ENCODE results near the gene UBA52. TPM values are rescaled to one million over a fixed set of nuclear protein-coding genes. Genes with fewer than 3 reads are reported as not detected.

Gene UBA52
- total RNA-seq, 1 experiment from 2014 or later, result 1,330 TPM

- POLR2A ChIA-PET, result interaction anchor here (0.7 to 2.7 kb wide), 2 partner anchors 23 to 762 kb away, joined by 3 to 17 read pairs; partner anchors contain the start of gene UBA52
- intact Hi-C loops (cut with micrococcal nuclease), result loop anchor here (1.0 to 5.0 kb wide), 2 partner anchors 167 to 252 kb away; no protein-coding TSS in a partner anchor
- BruUV-seq (replicated peaks), result no TSS peak
- no peak overlapping the region for H3K4me3 Mint-ChIP-seq (ENCODE audit: unreplicated experiment)
- H3K27me3 Mint-ChIP-seq (ENCODE audit: insufficient read depth, unreplicated experiment), result no peaks in the 10 kb centered on the region
- no peak overlapping the region for H3K27ac Mint-ChIP-seq (ENCODE audit: low read depth, unreplicated experiment)
- TF ChIP-seq, protein P1, sequence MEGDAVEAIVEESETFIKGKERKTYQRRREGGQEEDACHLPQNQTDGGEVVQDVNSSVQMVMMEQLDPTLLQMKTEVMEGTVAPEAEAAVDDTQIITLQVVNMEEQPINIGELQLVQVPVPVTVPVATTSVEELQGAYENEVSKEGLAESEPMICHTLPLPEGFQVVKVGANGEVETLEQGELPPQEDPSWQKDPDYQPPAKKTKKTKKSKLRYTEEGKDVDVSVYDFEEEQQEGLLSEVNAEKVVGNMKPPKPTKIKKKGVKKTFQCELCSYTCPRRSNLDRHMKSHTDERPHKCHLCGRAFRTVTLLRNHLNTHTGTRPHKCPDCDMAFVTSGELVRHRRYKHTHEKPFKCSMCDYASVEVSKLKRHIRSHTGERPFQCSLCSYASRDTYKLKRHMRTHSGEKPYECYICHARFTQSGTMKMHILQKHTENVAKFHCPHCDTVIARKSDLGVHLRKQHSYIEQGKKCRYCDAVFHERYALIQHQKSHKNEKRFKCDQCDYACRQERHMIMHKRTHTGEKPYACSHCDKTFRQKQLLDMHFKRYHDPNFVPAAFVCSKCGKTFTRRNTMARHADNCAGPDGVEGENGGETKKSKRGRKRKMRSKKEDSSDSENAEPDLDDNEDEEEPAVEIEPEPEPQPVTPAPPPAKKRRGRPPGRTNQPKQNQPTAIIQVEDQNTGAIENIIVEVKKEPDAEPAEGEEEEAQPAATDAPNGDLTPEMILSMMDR (IDR thresholded peaks at IDR 0.05; ENCODE audit: unreplicated experiment), result no peak
- peaks cover 13% of the 10 kb centered on the region for H3K4me1 Mint-ChIP-seq (ENCODE audit: insufficient read depth, unreplicated experiment)
- DNase-seq (ENCODE audit: unreplicated experiment), result no peak
- peaks cover 16% of the 10 kb centered on the region for H3K36me3 Mint-ChIP-seq (ENCODE audit: insufficient read depth, unreplicated experiment)
- CTCF ChIA-PET, result interaction anchor here (0.6 to 3.3 kb wide), 11 partner anchors 31 to 392 kb away, joined by 3 to 18 read pairs (median 4); partner anchors contain the start of gene UPF1
- no peaks in the 10 kb centered on the region for H3K9me3 Mint-ChIP-seq (ENCODE audit: unreplicated experiment)
Observed at GRCh38 chr19:18594824-18595373, 23.2 kb downstream of the UBA52 start.

DNA sequence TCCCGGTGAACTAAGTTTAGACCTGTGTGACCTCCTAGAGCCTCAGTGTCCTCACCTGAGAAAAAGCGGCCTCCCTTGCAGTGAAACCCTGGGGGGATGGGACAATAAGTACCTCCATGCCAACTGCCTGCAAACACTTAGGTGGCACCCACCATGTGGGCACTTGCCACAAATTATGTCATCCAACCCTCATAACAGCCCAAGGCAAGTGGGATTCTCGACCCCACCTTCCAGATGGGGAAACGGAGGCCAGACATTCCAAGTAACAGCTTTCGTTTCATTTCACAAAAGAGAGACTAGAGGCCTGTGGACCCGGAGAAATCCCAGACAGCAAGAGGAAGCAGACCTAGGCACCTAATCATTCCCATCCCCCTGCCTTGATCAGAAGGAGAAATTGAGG lies 23.8 kb downstream of the UBA52 start:
- DNase-seq (ENCODE audit: unreplicated experiment), result no peak
- CTCF ChIA-PET, result interaction anchor here (0.6 to 1.6 kb wide), 4 partner anchors 160 to 287 kb away, joined by 3 to 7 read pairs (median 4); no protein-coding TSS in a partner anchor
- no TSS peak for BruUV-seq (replicated peaks)
- Mint-ChIP-seq H3K27me3 (ENCODE audit: insufficient read depth, unreplicated experiment) (no peaks in the 10 kb centered on the region), H3K27ac (ENCODE audit: low read depth, unreplicated experiment) (no peak overlapping the region), H3K36me3 (ENCODE audit: insufficient read depth, unreplicated experiment) (peaks cover 14% of the 10 kb centered on the region), H3K9me3 (ENCODE audit: unreplicated experiment) (no peaks in the 10 kb centered on the region), H3K4me1 (ENCODE audit: insufficient read depth, unreplicated experiment) (peaks cover 7% of the 10 kb centered on the region), H3K4me3 (ENCODE audit: unreplicated experiment) (no peak overlapping the region)
- intact Hi-C loops (cut with micrococcal nuclease), result no loop called here
- TF ChIP-seq, protein P1 (IDR thresholded peaks at IDR 0.05; ENCODE audit: unreplicated experiment), result no peak
- POLR2A ChIA-PET, result no interaction called here

- peak; percentile 35 for DNase-seq (ENCODE audit: unreplicated experiment)
- CTCF ChIA-PET, result interaction anchor here (0.6 to 1.5 kb wide), 2 partner anchors 34 to 250 kb away, joined by 3 read pairs; no protein-coding TSS in a partner anchor
- Mint-ChIP-seq H3K27ac (ENCODE audit: low read depth, unreplicated experiment) (no peak overlapping the region), H3K27me3 (ENCODE audit: insufficient read depth, unreplicated experiment) (no peaks in the 10 kb centered on the region), H3K9me3 (ENCODE audit: unreplicated experiment) (no peaks in the 10 kb centered on the region), H3K36me3 (ENCODE audit: insufficient read depth, unreplicated experiment) (peaks cover 4% of the 10 kb centered on the region), H3K4me3 (ENCODE audit: unreplicated experiment) (no peak overlapping the region), H3K4me1 (ENCODE audit: insufficient read depth, unreplicated experiment) (peaks cover 7% of the 10 kb centered on the region)
- TF ChIP-seq, protein P1 (IDR thresholded peaks at IDR 0.05; ENCODE audit: unreplicated experiment), result no peak
- POLR2A ChIA-PET, result no interaction called here
- no TSS peak for BruUV-seq (replicated peaks)
- intact Hi-C loops (cut with micrococcal nuclease), result no loop called here
Observed at GRCh38 chr19:18596752-18597157, 25.1 kb downstream of the UBA52 start.

DNA sequence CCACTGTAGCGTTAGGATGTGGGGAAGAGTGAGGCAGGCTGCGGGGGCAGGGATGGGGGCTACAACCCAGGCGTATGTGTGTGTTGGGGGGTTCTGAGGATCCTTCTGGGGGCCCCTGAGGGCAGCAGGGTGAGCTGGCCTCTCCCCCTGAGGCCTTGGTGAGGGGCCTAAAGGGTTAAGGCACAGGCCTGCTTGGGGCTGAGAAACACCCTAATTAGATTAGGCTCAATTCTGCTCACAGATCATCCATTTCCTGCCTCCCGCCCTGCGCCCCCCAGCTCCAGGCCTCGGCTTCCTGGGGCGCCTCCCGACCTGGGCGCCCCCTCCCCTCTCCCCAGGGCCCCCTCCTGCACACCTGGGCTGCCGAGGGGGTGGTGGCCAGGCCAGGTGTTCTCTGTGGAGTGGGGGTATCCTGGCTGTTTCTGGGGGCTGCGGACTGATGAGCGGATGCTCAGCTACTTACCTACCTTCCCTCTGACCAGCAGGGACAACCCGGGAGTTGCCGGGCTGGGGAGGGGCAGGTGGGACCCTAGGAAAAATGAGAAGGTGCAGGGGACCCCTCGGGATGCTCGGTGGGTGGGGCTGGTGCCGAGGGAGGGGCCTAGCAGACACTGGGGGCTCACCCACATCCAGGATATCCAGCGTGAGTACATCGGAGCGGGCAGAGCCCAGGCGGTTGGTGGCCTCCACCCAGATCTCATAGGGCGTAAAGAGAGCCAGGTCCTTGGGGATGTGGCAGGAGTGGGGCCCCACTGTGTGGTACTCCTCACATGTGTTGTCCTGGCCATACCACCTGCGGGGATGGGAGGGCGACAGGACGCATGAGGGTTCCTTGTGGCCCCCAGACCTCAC lies 26.4 kb downstream of the UBA52 start:
- intact Hi-C loops (cut with micrococcal nuclease), result no loop called here
- no peak overlapping the region for H3K27ac Mint-ChIP-seq (ENCODE audit: low read depth, unreplicated experiment)
- no peak for DNase-seq (ENCODE audit: unreplicated experiment)
- peaks cover 4% of the 10 kb centered on the region for H3K36me3 Mint-ChIP-seq (ENCODE audit: insufficient read depth, unreplicated experiment)
- peaks cover 5% of the 10 kb centered on the region for H3K27me3 Mint-ChIP-seq (ENCODE audit: insufficient read depth, unreplicated experiment)
- POLR2A ChIA-PET, result no interaction called here
- peaks cover 7% of the 10 kb centered on the region for H3K4me1 Mint-ChIP-seq (ENCODE audit: insufficient read depth, unreplicated experiment)
- H3K9me3 Mint-ChIP-seq (ENCODE audit: unreplicated experiment), result no peaks in the 10 kb centered on the region
- TF ChIP-seq, protein P1 (IDR thresholded peaks at IDR 0.05; ENCODE audit: unreplicated experiment), result no peak
- BruUV-seq (replicated peaks), result no TSS peak
- CTCF ChIA-PET, result interaction anchor here (1.0 to 1.5 kb wide), 2 partner anchors 9 to 249 kb away, joined by 3 to 7 read pairs; partner anchors contain the start of gene REX1BD
- H3K4me3 Mint-ChIP-seq (ENCODE audit: unreplicated experiment), result no peak overlapping the region
